HepG2 (cell line): ENCODE data around the gene ZNF157.

Experiments
- CREB1 ChIP-seq, 2 experiments: fragments of 450-650 bp in 1 of 2; IDR thresholded peaks; 2 replicates each; pipeline ENCODE4 v1.6.1; 2016 to 2017; ENCODE audit warnings: control low read depth in 1 of 2, mild to moderate bottlenecking in 1 of 2, missing compliant biosample characterization in 1 of 2, missing genetic modification characterization in 1 of 2
- CTCF ChIP-seq: sonication (generic); formaldehyde crosslinking; IDR thresholded peaks from 2 replicates; pipeline ENCODE4 v1.5.0; 2020; ENCODE audit warnings: mild to moderate bottlenecking, missing genetic modification reagents, moderate library complexity
- ETV6 ChIP-seq: sonication (generic); formaldehyde crosslinking; conservative IDR thresholded peaks from 2 replicates; pipeline ENCODE4 v1.4.0; 2020; ENCODE audit warnings: missing genetic modification reagents
- MAZ ChIP-seq, 2 experiments: sonication (generic) in 1 of 2; formaldehyde crosslinking in 1 of 2; IDR thresholded peaks; 2 replicates each; pipeline versions ENCODE4 v1.5.0 to v1.6.1; 2012 to 2020; ENCODE audit warnings: low read depth in 2 of 2, mild to moderate bottlenecking in 2 of 2, borderline replicate concordance in 1 of 2, improper control_type of control experiment in 1 of 2, low read length in 1 of 2, missing genetic modification reagents in 1 of 2, moderate library complexity in 1 of 2
- NBN ChIP-seq: fragments of 450-650 bp; conservative IDR thresholded peaks from 2 replicates; pipeline ENCODE4 v1.6.1; 2017
- PBX3 ChIP-seq: sonication (generic); formaldehyde crosslinking; IDR thresholded peaks from 2 replicates; pipeline ENCODE4 v1.8.1; 2023; ENCODE audit warnings: missing genetic modification reagents, inconsistent platforms, borderline replicate concordance
- POLR2AphosphoS5 ChIP-seq: IDR thresholded peaks from 2 replicates; pipeline ENCODE4 v1.6.1; 2012; ENCODE audit warnings: low read depth, low read length
- SNRNP70 ChIP-seq: fragments of 200-400 bp; formaldehyde crosslinking; IDR thresholded peaks from 2 replicates; pipeline ENCODE4 v1.6.1; 2017; ENCODE audit warnings: mild to moderate bottlenecking, low read depth, low read length, moderate library complexity
- TAF1 ChIP-seq: sonication (generic); formaldehyde crosslinking; IDR thresholded peaks from 2 replicates; pipeline ENCODE4 v1.4.0; 2020; ENCODE audit warnings: missing genetic modification reagents
- ZNF550 ChIP-seq: sonication (generic); formaldehyde crosslinking; IDR thresholded peaks from 2 replicates; pipeline ENCODE4 v1.4.0; 2020; ENCODE audit warnings: mild to moderate bottlenecking, missing genetic modification reagents, borderline replicate concordance
- ZNF780A ChIP-seq: sonication (generic); formaldehyde crosslinking; IDR thresholded peaks from 2 replicates; pipeline ENCODE4 v1.8.0; 2022; ENCODE audit warnings: mild to moderate bottlenecking, missing genetic modification reagents, moderate library complexity
- ZSCAN29 ChIP-seq: sonication (generic); formaldehyde crosslinking; conservative IDR thresholded peaks from 2 replicates; pipeline ENCODE4 v1.4.0; 2020; ENCODE audit warnings: mild to moderate bottlenecking, missing genetic modification reagents

- TF ChIP-seq CREB1 (IDR thresholded peaks at IDR 0.05) (no peak), CREB1 (CRISPR knock-in tag; IDR thresholded peaks at IDR 0.05) (no peak), POLR2AphosphoS5 (no peak), PBX3 (no peak), ZNF780A (CRISPR knock-in tag) (no peak), MAZ (IDR thresholded peaks at IDR 0.05; ENCODE audit: borderline replicate concordance, low read depth, low read length) (no peak), MAZ (CRISPR knock-in tag; IDR thresholded peaks at IDR 0.05; ENCODE audit: low read depth) (no peak), ZSCAN29 (CRISPR knock-in tag) (no peak), TAF1 (CRISPR knock-in tag) (no peak), CTCF (CRISPR knock-in tag) (no peak), NBN (no peak), ETV6 (CRISPR knock-in tag) (no peak), SNRNP70 (no peak), ZNF550 (CRISPR knock-in tag) (no peak)
These were observed 49.9 kb downstream of the ZNF157 start for GRCh38 chrX:47420265-47420664.
